HL-60 (cell line): Measurements from ENCODE around the gene SLC7A14.

ENCODE experiments used
- DNase-seq, 2 experiments: peaks; one replicate each; pipeline ENCODE4 v3.0.0-alpha.2; 2010 to 2020; ENCODE audit warnings: low read depth in 1 of 2, low spot score in 1 of 2
- H3K27ac ChIP-seq: fragments of 250-450 bp; sonication (Bioruptor Pico); replicated peaks from 2 replicates; pipeline ENCODE4 v1.5.1; 2020; ENCODE audit warnings: mild to moderate bottlenecking, moderate library complexity
- H3K27me3 ChIP-seq: fragments of 250-450 bp; sonication (Bioruptor Pico); 2 replicates; pipeline ENCODE4 v1.5.1; 2021; ENCODE audit warnings: mild to moderate bottlenecking, moderate library complexity; ENCODE audit not compliant: insufficient read depth, poor library complexity, severe bottlenecking
- H3K4me3 ChIP-seq: replicated peaks from 2 replicates; pipeline ENCODE4 v1.5.1; 2011; ENCODE audit warnings: mild to moderate bottlenecking, control low read depth, low read length; ENCODE audit not compliant: insufficient read depth
- CTCF ChIP-seq: IDR thresholded peaks from one replicate; pipeline ENCODE4 v1.5.1; 2011; ENCODE audit warnings: low read length, control low read depth, inconsistent platforms; ENCODE audit not compliant: insufficient read depth
- GABPA ChIP-seq: IDR thresholded peaks from 2 replicates; pipeline ENCODE4 v1.6.1; 2012; ENCODE audit warnings: low read depth
- POLR2AphosphoS5 ChIP-seq: IDR thresholded peaks from 2 replicates; pipeline ENCODE4 v1.6.1; 2012; ENCODE audit warnings: low read depth
- REST ChIP-seq: IDR thresholded peaks from 2 replicates; pipeline ENCODE4 v1.6.1; 2012; ENCODE audit warnings: low read depth; ENCODE audit not compliant: insufficient replicate concordance
- SPI1 ChIP-seq: IDR thresholded peaks from 2 replicates; pipeline ENCODE4 v1.6.1; 2012; ENCODE audit warnings: low read depth, mild to moderate bottlenecking, borderline replicate concordance

The SLC7A14 gene

GRCh38 chr3:170437696-170438407 is 148.0 kb downstream of the SLC7A14 start:
- peaks cover 4% of the 10 kb centered on the region for H3K27me3 ChIP-seq

GRCh38 chr3:170437176-170437575 is 148.7 kb downstream of the SLC7A14 start:
- no peak for DNase-seq
- no peak overlapping the region for H3K27ac ChIP-seq
- TF ChIP-seq GABPA (no peak), SPI1 (no peak), CTCF (no peak), POLR2AphosphoS5 (no peak), REST (no peak)
- H3K27me3 ChIP-seq: peaks cover 4% of the 10 kb centered on the region
- no peak overlapping the region for H3K4me3 ChIP-seq

More at GRCh38 chr3:170437696-170438407, 148.0 kb downstream of the SLC7A14 start:
- Histone ChIP-seq H3K27ac (no peak overlapping the region), H3K4me3 (no peak overlapping the region)
- DNase-seq: no peak
- TF ChIP-seq REST (no peak), SPI1 (no peak), POLR2AphosphoS5 (no peak), CTCF (no peak), GABPA (no peak)

DNA sequence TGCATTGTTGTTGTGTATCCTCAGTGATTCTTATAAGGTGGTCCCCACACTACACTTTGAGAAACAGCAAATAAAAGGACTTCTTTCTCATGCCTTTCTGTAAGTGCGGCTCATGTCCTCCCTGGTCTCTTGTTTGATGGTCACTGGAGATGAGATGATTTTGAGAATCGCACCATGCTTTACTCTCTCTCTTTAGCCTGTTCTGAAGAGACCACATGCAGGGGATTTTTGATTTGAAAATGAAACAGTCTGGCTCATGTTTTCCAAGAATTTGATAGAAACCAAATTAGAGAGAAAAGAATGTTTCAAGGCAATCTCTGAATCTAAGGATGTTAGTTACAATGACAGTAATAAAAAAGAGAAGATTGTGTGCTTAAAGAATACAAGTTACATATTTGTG is 149.2 kb downstream of the SLC7A14 start:
- no peak for DNase-seq
- TF ChIP-seq REST (no peak), SPI1 (no peak), POLR2AphosphoS5 (no peak), CTCF (no peak), GABPA (no peak)
- no peak overlapping the region for H3K4me3 ChIP-seq
- no peak overlapping the region for H3K27ac ChIP-seq
- peaks cover 4% of the 10 kb centered on the region for H3K27me3 ChIP-seq
